Glomerular visceral epithelial cell (primary cell): ENCODE measurements around the gene CASP12.

ENCODE experiments used
- DNase-seq: peaks from one replicate; pipeline ENCODE4 v3.0.0-alpha.2; 2016; ENCODE audit errors: extremely low spot score

CASP12 gene

DNA sequence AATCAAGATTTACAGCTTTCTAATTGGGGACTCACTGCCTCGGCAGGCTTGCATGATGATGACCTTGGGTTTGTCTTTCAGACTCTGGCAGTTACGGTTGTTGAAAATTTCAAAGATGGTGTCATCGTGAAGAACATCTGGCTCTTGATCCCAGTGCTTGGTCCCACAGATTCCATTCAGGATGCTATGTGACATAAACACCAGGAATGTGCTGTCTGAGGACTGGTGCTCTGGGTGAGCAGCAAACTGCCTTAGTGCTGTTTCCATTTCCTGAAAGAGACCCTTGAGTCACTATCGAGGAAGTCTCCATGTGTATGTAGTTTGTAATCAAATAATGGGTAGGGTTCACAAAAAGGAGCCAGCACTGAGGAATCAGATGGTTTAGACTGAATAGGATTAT lies 7.1 kb downstream of the CASP12 start:
- no peak for DNase-seq

DNA sequence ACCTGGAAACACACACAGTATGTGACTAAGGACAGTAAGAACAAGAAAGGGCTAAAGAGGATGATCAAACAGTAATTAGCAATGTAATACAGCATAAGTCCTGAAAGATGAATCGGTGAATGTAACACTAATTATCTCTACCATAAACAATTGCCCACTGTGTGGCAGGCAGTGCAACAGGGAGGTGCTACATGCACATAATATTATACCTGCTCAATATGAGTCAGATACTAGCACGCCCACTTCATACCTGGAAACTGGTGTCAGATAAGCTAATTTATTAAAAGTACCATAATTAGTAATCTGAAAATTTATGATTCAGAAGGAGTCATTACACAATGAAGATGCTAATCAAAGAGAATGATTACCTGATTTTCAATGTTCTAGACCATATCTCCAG lies 14.9 kb downstream of the CASP12 start:
- DNase-seq = no peak

DNA sequence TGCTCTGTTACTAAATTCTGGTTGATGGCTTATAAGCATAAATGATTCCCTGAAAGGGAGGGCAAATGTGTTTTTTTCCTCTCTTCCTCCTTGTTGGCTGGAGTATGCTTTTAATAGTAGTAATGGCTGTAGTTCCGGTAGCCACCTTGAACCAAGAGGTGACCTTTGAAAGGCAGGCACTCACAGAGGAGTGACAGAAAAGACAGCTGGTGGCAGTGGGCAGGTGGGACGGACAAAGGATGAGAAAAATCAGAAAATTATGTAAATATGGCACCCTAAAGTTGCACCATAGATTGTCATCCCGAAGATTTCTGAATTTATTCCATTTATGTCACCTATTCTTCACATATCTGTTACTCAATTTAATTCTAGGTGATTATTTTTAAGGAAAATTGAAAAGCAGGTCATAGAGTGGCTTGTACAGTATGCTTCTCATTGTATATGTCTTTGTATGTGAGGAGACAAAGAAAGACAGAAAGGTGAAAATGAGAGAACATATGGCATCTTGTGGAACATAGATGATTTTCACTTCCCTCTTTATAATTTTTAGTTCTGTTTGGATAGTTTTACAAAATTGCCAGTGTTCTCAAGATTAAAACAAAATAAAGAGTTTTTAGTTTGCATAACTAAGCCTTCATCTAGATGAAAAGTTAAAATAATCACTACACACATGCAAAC lies 17.0 kb downstream of the CASP12 start:
- no peak for DNase-seq

GRCh38 chr11:104879514-104880190 lies 18.6 kb downstream of the CASP12 start:
- DNase-seq = no peak

DNA sequence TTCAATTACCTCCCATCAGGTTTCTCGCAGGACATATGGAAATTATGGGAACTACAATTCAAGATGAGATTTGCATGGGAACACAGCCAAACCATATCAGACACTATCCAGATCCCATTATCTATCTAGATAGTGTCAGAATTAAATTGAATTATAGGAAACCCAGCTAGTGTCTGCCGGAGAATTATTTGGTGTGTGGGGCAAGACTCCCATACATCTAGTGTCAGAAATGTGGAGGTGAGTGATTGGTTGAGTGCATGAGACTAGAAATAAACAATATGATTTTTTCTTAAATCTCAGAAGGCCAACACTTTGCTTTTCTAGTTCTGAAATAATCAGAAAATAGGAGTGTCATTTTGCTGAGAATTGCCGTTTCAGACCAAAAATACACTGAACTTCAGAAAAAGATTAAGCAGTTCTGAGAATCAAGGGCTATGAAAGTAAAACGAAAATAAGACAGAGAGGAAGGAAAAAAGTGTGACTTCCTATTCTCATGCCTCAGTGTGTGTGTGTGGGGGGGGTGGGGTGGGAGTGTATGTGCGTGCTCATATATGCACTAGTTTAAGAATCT lies 21.3 kb downstream of the CASP12 start:
- no peak for DNase-seq

DNA sequence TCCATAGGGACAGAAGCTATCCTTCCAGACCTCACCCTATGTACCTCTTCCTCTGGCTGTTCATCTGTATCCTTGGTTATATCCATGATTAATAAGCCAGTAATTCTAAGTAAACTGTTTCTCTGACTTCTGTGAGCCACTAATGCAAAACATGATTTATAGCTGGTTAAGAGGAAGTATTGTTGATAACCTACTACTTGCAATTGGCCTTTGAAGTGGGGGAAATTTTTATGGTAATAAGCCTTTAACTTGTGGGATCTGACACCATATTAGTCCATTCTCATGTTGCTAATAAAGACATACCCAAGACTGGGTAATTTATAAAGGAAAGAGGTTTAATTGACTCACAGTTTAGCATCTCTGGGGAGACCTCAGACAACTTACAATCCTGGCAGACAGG lies 21.9 kb downstream of the CASP12 start:
- DNase-seq = no peak

GRCh38 chr11:104873252-104873651 lies 25.0 kb downstream of the CASP12 start:
- DNase-seq = no peak

GRCh38 chr11:104872393-104872792 lies 25.9 kb downstream of the CASP12 start:
- DNase-seq = no peak

- no peak for DNase-seq
Observed at GRCh38 chr11:104870910-104871309, 27.4 kb downstream of the CASP12 start.

- DNase-seq = no peak
Observed at GRCh38 chr11:104866815-104867214, 31.4 kb downstream of the CASP12 start.

DNA sequence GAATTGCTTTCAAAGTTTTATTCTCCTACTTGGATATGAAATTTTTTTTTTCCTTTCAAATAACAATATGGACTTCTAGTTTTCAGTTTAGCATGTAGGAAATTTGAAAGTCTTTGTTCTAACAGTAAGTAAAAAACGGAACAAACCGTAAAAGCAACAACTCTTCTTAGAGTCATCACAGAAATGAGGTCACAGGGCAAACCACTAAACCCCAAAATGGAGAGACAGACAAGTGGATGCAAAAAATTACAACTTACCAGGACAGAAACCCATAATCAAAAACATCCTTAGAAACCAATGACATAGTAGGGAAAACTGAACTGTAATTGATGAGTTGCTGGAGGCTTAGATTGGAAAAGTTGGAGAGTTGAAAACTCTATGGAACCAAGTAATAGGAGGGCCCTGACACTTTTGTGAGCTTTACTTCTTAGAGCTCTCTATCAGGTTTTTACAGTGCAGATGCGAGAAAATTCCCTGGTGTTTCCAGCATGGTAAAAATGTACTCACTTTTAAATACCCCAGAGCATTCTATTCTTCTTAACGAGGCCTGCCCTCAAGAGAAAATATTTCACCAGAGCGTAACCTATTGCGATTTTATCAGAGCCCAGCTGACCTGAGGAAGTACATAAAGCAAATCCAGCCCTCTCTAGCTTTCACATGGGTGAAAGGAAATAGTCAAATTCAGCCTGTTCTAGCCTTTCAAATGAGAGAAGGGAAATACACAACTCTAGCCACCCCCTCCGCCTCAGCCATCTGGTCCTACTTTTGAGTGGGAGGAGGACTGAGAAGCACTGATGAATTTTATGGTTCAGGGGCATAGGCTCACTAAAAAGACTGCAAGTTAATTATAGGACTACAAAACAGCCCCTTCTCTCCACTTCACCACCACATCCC lies 39.1 kb downstream of the CASP12 start:
- DNase-seq = no peak

GRCh38 chr11:104856607-104857006 lies 41.7 kb downstream of the CASP12 start:
- DNase-seq = no peak

- no peak for DNase-seq
Observed at GRCh38 chr11:104855965-104856364, 42.3 kb downstream of the CASP12 start.

DNA sequence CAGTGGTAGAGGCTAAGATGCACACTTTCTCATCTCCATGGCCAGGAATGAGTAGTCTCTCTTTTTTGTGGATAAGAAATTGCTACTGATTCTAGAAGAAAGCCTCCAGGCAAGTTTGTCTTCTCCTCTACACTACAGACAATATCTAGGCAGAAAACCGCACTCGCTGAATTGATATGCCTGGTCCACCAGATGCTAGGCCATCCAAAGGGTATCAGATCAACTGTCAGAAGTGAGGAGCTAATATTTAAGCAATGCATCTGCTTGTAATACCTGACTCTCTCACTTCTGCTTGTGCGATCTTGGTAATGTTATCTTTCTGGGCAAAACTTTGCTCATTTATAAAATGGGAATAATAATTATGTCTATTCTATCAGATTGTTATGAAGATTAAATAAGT lies 45.0 kb downstream of the CASP12 start:
- DNase-seq = no peak

- DNase-seq = no peak
Observed at GRCh38 chr11:104852811-104853210, 45.4 kb downstream of the CASP12 start.

DNA sequence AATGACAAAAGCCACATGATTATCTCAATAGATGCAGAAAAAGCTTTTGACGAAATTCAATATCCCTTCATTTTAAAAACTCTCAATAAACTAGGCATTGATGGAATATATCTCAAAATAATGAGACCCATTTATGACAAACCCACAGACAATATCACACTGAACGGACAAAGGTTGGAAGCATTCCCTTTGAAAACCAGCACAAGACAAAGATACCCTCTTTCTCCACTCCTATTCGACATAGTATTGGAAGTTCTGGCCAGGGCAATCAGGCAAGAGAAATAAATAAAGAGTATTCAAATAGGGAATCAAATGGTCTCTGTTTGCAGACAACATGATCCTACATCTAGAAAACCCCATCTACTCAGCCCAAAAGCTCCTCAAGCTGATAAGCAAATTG lies 52.0 kb downstream of the CASP12 start:
- no peak for DNase-seq

- no peak for DNase-seq
Observed at GRCh38 chr11:104844451-104844850, 53.8 kb downstream of the CASP12 start.

- no peak for DNase-seq
Observed at GRCh38 chr11:104843150-104843836, 55.0 kb downstream of the CASP12 start.

- DNase-seq = no peak
Observed at GRCh38 chr11:104841973-104842525, 56.2 kb downstream of the CASP12 start.

DNA sequence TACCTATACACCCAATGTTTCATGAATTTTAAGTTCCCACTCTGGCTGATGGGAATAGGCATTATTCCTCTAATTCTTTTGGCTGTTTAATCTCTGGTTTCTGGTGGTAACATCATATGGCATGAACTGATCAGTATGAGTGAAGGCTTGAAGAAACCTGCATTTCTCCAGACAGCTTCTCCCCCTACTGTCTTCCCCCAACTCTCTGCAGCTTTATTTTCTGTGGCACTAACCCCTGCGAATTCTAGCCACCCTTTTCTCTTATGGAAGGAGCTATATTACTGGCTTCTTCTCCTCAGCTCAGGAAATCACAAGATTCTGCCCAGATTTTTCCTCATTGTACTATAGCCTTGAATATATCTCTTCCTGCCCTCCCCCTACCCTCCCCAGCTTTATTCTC lies 57.1 kb downstream of the CASP12 start:
- no peak for DNase-seq

DNA sequence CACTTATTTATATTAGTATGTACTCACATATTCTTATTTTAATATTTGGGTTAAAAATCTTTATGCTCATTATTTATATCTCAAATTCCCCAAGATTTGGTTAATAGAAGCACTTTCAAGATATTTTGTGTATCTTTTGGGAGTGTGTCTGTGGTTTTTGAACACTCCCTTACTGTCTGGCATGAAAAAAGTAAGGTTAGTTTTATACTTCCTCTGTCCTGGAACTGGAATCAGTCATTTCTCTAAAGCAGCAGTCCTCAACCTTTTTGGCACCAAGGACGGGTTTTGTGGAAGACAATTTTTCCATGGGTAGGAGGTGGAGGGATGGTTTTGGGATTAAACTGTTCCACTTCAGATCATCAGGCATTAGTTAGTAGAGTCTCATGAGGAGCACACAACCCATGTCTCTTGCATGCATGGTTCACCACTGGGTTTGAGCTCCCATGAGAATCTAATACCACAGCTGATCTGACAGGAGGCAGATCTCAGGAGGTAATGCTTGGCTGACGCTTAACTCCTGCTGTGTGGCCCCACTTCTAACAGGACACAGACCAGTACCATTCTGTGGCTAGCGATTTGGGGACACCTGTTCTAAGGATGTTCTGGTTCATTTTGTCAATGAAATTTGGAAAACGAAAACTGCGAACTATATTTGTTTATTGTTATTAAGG lies 60.2 kb downstream of the CASP12 start:
- DNase-seq = no peak
